ENCODE results near the gene TBC1D3B.

DNA sequence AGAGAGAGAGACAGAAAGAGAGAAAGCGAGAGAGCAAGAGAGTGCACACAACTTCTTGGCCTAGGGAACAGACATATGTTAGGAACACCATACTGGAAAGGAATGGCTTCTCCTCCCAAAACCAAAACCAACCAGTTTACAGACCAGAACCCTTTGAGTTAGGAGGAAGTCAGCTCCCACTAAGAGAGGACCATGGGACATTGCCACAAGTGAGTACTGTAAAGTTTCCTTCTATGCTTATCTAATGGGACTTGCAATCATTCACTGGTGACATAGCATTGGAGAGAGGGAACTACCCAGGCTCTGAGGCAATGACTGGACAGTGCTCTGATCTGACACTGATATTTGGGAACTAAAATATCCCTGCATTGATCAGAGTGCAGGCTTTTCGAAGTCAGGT lies 32.4 kb downstream of the TBC1D3B start:
- no peak for TF ChIP-seq YY1 (IDR thresholded peaks at IDR 0.05; ENCODE audit: insufficient read depth, insufficient read length)
- TF ChIP-seq SUZ12 (IDR thresholded peaks at IDR 0.05; ENCODE audit: extremely low read depth, insufficient read depth, insufficient read length), result no peak
- TF ChIP-seq ZNF274 (IDR thresholded peaks at IDR 0.05; ENCODE audit: low read depth, low read length), result no peak
